GM10248 (cell line): ENCODE measurements around the gene GLDC.

Source experiments
- CTCF ChIA-PET: fragments of 300-600 bp; sonication (Branson Sonifier 250); formaldehyde crosslinking; extraction: SDS; loops from one replicate; lab custom pipeline; 2021; ENCODE audit warnings: antibody characterized with exemption; lab: Yijun Ruan, JAX
- POLR2A ChIA-PET: fragments of 350-650 bp; sonication (Branson Sonifier 250); formaldehyde crosslinking; extraction: SDS; loops from one replicate; lab custom pipeline; 2020; ENCODE audit warnings: antibody characterized with exemption; lab: Yijun Ruan, JAX
- DNase-seq: peaks from one replicate; pipeline ENCODE4 v3.0.0; 2012; ENCODE audit errors: extremely low spot score
- TF ChIP-seq, protein P1 (sequence below): IDR thresholded peaks from 2 replicates; pipeline ENCODE4 v1.5.1; 2012; ENCODE audit warnings: mild to moderate bottlenecking, low read depth; ENCODE audit errors: extremely low read depth, missing control alignments, control extremely low read depth

The GLDC gene

DNA sequence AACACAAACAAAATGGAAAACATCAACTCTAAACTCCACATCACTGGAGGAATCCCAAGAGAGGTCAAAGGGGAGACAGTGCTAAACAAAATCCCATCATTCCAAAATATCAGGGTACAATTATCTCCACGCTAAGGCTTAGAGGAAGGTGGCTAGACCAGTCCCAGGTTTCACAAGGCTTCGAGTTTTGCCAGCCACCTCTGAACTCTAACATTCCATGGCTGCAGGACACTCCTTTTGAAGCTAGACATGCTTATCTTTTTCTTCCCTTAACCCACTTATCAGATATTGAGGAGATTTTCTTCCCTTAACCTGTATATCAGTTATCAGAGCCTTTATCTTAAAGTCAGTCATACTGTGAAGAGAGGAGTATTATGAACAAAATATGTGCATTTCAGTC, 53.3 kb downstream of the GLDC start:
- ChIA-PET CTCF (interaction anchor here (1.3 to 3.0 kb wide), 4 partner anchors 11 to 75 kb away, joined by 3 to 10 read pairs (median 3); no protein-coding TSS in a partner anchor), POLR2A (no interaction called here)
- no peak for DNase-seq
- TF ChIP-seq, protein P1, sequence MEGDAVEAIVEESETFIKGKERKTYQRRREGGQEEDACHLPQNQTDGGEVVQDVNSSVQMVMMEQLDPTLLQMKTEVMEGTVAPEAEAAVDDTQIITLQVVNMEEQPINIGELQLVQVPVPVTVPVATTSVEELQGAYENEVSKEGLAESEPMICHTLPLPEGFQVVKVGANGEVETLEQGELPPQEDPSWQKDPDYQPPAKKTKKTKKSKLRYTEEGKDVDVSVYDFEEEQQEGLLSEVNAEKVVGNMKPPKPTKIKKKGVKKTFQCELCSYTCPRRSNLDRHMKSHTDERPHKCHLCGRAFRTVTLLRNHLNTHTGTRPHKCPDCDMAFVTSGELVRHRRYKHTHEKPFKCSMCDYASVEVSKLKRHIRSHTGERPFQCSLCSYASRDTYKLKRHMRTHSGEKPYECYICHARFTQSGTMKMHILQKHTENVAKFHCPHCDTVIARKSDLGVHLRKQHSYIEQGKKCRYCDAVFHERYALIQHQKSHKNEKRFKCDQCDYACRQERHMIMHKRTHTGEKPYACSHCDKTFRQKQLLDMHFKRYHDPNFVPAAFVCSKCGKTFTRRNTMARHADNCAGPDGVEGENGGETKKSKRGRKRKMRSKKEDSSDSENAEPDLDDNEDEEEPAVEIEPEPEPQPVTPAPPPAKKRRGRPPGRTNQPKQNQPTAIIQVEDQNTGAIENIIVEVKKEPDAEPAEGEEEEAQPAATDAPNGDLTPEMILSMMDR, result no peak

DNA sequence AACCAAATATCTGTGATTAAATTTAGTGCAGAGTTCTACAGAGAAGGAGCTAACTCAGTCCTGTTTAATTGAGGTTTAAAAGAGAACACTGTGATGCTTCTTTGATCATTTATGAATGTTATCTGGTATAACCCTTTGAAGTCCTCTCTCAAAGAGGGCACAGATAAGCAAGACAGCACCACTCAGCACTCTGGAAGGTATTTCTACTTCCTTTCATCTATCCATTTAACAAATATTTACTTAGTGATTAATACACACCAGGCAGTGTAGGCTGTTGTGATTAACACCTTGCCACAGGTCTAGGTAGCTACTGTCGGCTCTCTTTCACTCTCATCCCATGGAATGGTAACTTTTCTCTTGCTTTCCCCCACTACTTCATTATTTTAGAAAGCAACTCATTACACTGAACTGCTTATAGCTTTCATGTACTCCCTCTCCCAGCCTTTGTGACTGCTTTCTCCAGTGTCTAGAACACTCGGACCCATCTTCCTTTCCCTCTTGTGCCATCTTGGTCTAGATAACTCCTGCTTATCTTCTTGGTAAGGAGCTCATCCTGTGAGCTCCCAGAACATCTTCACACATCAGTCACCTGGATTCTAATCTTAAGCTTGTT, 54.7 kb downstream of the GLDC start:
- ChIA-PET CTCF (interaction anchor here (0.9 to 3.0 kb wide), 6 partner anchors 9 to 149 kb away, joined by 3 to 10 read pairs (median 3); no protein-coding TSS in a partner anchor), POLR2A (no interaction called here)
- DNase-seq, result no peak
- TF ChIP-seq, protein P1, result no peak

DNA sequence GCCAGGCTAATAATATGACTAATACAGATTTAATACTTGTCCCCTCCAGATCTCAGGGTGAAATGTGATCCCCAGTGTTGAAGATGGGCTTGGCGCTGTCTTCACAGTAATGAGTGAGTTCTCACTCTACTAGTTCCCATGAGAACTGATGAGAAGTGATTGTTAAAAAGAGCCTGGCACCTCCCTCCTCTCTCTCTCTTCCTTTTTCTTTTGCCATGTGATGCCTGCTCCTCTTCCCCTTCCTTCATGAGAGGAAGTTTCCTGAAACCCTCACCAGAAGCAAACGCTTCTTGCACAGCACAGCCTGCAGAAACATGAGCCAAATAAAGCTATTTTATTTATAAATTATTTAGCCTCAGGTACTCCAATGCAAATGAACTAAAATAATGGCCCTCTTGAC, 55.2 kb downstream of the GLDC start:
- POLR2A ChIA-PET, result no interaction called here
- TF ChIP-seq, protein P1, result no peak
- DNase-seq, result no peak
- CTCF ChIA-PET, result interaction anchor here (0.9 to 3.0 kb wide), 5 partner anchors 9 to 149 kb away, joined by 3 to 10 read pairs (median 3); no protein-coding TSS in a partner anchor

DNA sequence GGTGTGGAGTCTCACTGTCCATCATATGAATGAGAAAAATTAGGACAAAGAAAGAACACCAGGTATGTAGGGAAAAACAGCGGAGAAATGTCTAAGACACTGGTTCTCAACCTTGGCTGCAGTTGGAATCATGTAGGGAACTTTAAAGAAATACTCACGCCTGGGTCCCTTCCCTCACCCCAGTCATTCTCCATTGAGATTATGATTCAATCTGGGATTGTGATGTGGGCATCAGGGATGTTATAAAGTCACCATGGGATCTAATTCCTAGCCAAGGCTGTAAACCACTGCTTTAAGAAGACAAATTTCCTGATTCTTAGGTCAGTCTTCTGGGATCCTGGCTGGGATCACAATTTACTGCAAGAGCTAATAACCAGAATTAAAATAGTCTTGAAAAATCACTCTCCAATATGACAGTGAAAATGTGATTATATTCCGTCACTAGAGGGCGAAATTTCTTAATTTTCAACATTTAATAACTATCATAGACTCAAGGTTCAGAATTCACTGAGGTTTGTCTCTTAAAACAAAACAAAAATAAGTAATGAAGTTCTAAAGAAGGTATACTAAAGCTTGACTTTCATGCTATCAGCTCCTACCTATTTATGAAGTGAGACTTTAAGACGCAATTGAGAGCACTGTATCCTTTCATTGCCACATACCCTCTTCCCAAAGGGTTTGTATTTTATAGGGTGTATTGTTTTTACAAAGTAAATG, 60.5 kb downstream of the GLDC start:
- CTCF ChIA-PET, result interaction anchor here (0.6 to 3.9 kb wide), 36 partner anchors 10 to 699 kb away, joined by 3 to 38 read pairs (median 4); partner anchors contain the start of gene KDM4C
- POLR2A ChIA-PET, result no interaction called here
- no peak for DNase-seq
- TF ChIP-seq, protein P1, result peak; percentile 53

DNA sequence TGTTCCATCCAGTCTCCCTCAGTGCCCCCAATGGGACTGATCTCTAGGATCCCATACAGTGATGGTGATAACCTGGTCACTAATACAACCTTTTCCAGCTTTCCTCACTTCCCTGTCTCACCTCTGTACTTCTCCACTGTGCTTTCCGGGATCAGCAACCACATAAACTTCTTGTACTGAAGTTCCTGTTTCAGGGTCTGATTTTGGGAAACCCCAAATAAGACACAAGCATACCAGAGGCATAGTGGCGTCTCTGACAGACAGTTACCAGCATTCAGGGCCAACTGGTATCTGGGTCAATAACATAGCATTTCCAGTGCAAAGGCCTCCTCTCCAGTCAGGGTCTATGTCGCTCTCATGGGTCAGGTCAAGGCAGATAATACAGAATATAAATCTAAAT, 64.3 kb downstream of the GLDC start:
- no peak for DNase-seq
- CTCF ChIA-PET, result interaction anchor here (0.7 to 1.5 kb wide), 6 partner anchors 10 to 527 kb away, joined by 3 to 6 read pairs (median 3); no protein-coding TSS in a partner anchor
- POLR2A ChIA-PET, result no interaction called here
- TF ChIP-seq, protein P1, result no peak

DNA sequence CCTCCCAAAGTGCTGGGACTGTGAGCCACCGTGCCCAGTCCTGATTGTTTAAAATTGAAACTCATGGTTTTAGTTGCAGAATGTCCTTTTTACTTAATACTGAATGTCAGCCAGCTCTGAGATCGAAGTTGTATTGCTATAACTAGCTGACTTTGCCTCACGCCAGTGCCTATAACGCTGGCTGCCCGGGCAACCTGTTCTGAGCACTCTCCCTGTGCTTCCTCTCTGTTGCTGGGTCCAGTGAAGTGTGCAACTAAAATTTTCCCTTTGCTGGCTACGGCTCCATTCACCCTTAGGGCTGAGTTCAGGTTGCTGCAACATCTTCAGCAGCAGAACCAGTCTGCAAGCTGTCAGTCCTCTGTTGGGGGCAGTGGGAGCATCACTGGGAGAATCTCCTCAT, 65.9 kb downstream of the GLDC start:
- ChIA-PET POLR2A (no interaction called here), CTCF (no interaction called here)
- no peak for DNase-seq
- TF ChIP-seq, protein P1, result no peak
